Activated CD8-positive, alpha-beta T cell treated with anti-CD3 and anti-CD28 coated beads for 36 hours (primary cell): ENCODE data around the gene PRG2. TPM values are rescaled to one million over a fixed set of nuclear protein-coding genes. Genes with fewer than 3 reads are reported as not detected.

Experiments
- ATAC-seq: fragments of 200-7000 bp; cut with Tn5 transposase; one replicate; pipeline ENCODE4 v1.10.0; 2021; ENCODE audit warnings: mild to moderate bottlenecking, moderate library complexity
- CTCF ChIA-PET: fragments of 350-600 bp; sonication (Branson Sonifier 250); formaldehyde crosslinking; loops from one replicate; lab custom pipeline; 2021; ENCODE audit warnings: antibody characterized with exemption; lab: Charles Lee
- POLR2A ChIA-PET: fragments of 350-600 bp; sonication (Branson Sonifier 250); formaldehyde crosslinking; loops from one replicate; lab custom pipeline; 2021; ENCODE audit warnings: antibody characterized with exemption; lab: Charles Lee
- DNase-seq: peaks from one replicate; pipeline ENCODE4 v3.0.0-alpha.2; 2020
- H3K27ac Mint-ChIP-seq: one replicate; pipeline ENCODE4 v1.8.0; 2021; ENCODE audit warnings: mild to moderate bottlenecking, mixed read lengths
- H3K27me3 Mint-ChIP-seq: one replicate; pipeline ENCODE4 v1.8.0; 2021; ENCODE audit warnings: mixed read lengths
- H3K36me3 Mint-ChIP-seq: one replicate; pipeline ENCODE4 v1.8.0; 2021; ENCODE audit warnings: low read depth, mixed read lengths
- H3K4me1 Mint-ChIP-seq: one replicate; pipeline ENCODE4 v1.8.0; 2021; ENCODE audit warnings: low read depth, mixed read lengths
- H3K4me3 Mint-ChIP-seq: one replicate; pipeline ENCODE4 v1.8.0; 2021; ENCODE audit warnings: mild to moderate bottlenecking, moderate library complexity, mixed read lengths
- H3K9me3 Mint-ChIP-seq: one replicate; pipeline ENCODE4 v1.8.0; 2021; ENCODE audit warnings: mixed read lengths
- intact Hi-C: fragments of 100-400 bp; cut with micrococcal nuclease; formaldehyde crosslinking; loops from one replicate; pipeline ENCODE4 v1.10.0; 2022
- total RNA-seq, 2 experiments: library from RNA; stranded (reverse); gene quantifications; one replicate each; pipeline ENCODE4 v1.2.3, GENCODE V29; 2021
- TF ChIP-seq, protein P1 (sequence below): fragments of 200-600 bp; IDR thresholded peaks from one replicate; pipeline ENCODE4 v1.8.0; 2022; ENCODE audit warnings: antibody characterized with exemption, mild to moderate bottlenecking

PRG2 gene
- total RNA-seq, 2 experiments from 2014 or later: 0.43 to 2.3 TPM

DNA sequence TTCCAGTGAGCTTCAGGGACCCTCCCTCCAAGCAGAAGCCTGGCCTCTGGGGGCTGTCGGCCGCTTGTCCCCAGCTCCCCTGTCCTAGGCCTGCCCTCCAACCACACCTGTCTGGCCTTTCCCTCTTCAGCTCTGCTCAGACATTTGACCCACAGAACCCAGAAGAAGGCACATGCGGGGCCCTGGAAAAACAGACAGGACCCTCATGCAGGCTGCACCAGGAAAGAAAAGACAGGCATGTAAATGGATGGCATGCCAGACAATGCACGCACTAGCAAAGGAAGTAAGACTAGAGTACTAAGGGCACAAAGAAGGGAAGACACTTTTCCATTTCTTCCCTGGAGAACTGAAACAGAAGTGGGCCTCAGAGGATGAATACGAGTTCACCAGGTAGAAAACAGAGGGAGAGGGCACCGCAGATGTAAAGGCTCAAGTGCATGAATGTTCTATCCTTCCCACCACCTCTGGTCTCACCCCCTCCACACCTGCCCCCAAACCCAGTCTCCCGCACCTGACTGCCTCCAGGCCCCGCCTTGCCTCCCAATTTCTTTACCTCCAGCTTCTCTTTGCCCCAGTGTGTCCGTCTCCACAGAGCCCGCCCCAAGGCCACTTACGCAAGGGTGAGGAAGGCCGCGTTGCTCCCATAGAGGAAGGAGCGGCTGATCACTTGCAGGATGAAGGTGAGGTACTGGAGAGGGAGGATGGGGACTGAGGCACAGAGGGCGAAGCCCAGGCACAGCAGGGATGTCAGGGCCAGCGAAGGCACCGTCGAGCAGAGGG, 19.1 kb upstream of the PRG2 start:
- no peak for DNase-seq
- ChIA-PET POLR2A (interaction anchor here (1.3 to 19.8 kb wide), 4 partner anchors 10 to 17 kb away, joined by 3 to 264 read pairs (median 6); partner anchors contain the start of gene SLC43A3), CTCF (interaction anchor here (0.6 kb wide), 1 partner anchor 96 kb away, joined by 3 read pairs; no protein-coding TSS in a partner anchor)
- TF ChIP-seq, protein P1, sequence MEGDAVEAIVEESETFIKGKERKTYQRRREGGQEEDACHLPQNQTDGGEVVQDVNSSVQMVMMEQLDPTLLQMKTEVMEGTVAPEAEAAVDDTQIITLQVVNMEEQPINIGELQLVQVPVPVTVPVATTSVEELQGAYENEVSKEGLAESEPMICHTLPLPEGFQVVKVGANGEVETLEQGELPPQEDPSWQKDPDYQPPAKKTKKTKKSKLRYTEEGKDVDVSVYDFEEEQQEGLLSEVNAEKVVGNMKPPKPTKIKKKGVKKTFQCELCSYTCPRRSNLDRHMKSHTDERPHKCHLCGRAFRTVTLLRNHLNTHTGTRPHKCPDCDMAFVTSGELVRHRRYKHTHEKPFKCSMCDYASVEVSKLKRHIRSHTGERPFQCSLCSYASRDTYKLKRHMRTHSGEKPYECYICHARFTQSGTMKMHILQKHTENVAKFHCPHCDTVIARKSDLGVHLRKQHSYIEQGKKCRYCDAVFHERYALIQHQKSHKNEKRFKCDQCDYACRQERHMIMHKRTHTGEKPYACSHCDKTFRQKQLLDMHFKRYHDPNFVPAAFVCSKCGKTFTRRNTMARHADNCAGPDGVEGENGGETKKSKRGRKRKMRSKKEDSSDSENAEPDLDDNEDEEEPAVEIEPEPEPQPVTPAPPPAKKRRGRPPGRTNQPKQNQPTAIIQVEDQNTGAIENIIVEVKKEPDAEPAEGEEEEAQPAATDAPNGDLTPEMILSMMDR: no peak
- Mint-ChIP-seq H3K27ac (peak overlapping the region; percentile 74), H3K4me1 (peaks cover 78% of the 10 kb centered on the region), H3K4me3 (no peak overlapping the region), H3K9me3 (no peaks in the 10 kb centered on the region), H3K36me3 (peaks cover 83% of the 10 kb centered on the region), H3K27me3 (no peaks in the 10 kb centered on the region)
- no peak for ATAC-seq
- intact Hi-C loops: no loop called here

DNA sequence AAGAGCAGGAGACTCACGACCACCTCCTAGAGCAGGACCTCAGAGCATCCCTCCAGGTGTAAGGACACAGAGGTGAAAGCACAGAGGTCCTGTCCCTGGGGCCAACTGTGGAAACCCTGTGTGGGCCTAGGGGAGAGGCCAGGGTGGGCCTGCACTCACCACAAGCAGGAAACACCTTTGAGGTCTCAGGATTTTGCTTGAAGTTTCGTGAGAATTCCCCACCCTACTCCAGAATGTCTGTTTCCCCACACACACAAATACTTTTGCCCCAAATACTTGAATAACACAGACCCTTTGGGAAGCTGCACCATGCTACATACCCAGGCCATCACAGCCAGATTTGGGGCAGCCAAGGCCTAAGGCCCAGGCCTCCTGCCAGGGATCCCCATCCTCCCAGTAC, 18.3 kb upstream of the PRG2 start:
- Mint-ChIP-seq H3K4me1 (peaks cover 77% of the 10 kb centered on the region), H3K27me3 (no peaks in the 10 kb centered on the region), H3K9me3 (no peaks in the 10 kb centered on the region), H3K4me3 (no peak overlapping the region), H3K36me3 (peaks cover 80% of the 10 kb centered on the region), H3K27ac (peak overlapping the region; percentile 69)
- ChIA-PET POLR2A (interaction anchor here (1.5 to 19.8 kb wide), 3 partner anchors 10 to 16 kb away, joined by 4 to 264 read pairs (median 8); partner anchors contain the start of gene SLC43A3), CTCF (interaction anchor here (0.6 to 3.8 kb wide), 5 partner anchors 9 to 95 kb away, joined by 3 to 14 read pairs (median 4); no protein-coding TSS in a partner anchor)
- DNase-seq (no peak), ATAC-seq (no peak)
- TF ChIP-seq, protein P1: no peak
- intact Hi-C loops: no loop called here

DNA sequence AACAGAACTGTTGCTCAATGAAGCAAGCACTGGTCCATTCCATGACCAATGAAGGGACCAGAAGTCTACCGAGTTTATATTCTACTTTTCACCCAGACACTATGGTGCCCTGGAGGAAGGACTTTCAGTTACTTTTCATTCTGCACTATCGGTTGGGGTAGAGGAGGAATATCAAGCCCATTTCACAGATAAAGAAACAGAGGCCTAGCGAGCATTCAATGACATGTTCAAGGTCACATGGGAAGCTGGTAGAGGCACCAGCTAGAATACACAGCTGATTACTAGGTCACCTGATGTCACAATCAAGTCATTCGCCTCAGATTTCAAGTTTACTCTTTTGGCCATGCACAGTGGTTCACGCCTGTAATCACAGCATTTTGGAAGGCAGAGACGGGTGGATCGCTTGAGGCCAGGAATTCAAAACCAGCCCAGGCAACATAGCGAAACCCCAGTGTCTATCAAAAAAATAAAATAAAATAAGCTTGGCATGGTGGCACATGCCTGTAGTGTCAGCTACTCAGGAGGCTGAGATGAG, 17.6 kb upstream of the PRG2 start:
- POLR2A ChIA-PET: interaction anchor here (1.7 to 19.8 kb wide), 2 partner anchors 14 to 15 kb away, joined by 4 to 264 read pairs; partner anchors contain the start of gene SLC43A3

DNA sequence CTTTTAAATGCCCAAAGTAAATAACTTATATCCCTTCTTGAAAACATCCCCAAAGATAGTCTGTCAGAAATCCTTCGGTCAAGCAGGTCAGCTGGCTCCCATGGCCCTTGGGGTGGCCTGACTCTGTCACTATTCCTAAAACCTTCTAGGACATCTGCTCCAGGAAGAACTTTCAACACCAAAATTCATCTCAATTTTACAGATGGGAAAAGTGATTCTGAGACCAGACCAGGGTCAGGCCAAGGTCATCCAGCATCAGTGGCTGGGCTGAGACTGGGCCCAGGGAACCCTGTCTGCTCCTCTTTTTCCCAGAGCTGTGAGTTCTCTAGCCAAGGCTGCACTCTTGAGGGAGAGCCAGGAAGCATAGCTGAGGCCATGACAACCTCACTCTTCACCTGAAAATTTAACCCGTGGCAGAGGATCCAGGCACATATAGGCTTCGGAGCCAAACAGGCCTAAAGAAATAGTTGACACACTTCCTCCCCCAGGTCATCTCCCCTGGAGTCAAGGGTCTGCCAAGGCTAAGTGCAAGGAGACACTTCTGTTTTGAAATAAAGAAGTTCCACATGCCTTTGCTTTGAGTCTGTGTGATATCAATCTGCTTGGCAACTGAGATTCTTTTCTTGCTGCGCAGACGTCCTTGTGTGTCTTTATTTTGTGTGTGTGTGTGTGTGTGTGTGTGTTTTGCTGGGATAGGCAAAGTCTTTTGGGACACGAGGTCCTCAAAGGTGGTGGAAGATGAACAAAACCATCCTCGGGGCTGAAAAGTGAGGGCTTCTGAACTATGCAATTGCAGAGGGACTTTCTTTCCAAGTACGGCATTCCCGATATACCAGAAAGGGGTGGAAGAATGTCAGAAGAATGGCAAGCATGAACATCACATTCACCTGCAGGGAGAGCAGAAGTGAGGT, 16.8 kb upstream of the PRG2 start:
- H3K9me3 Mint-ChIP-seq: no peaks in the 10 kb centered on the region
- no peak for ATAC-seq
- H3K4me3 Mint-ChIP-seq: no peak overlapping the region
- TF ChIP-seq, protein P1: no peak
- peaks cover 68% of the 10 kb centered on the region for H3K36me3 Mint-ChIP-seq
- H3K27me3 Mint-ChIP-seq: no peaks in the 10 kb centered on the region
- POLR2A ChIA-PET: interaction anchor here (0.6 to 19.8 kb wide), 7 partner anchors 11 to 241 kb away, joined by 3 to 264 read pairs (median 3); partner anchors contain the start of genes SLC43A1 and SLC43A3
- peak overlapping the region; percentile 88 for H3K27ac Mint-ChIP-seq
- H3K4me1 Mint-ChIP-seq: peaks cover 68% of the 10 kb centered on the region
- intact Hi-C loops: loop anchor here (2.0 kb wide), 1 partner anchor 18 kb away; no protein-coding TSS in a partner anchor
- CTCF ChIA-PET: interaction anchor here (1.0 to 3.8 kb wide), 9 partner anchors 15 to 122 kb away, joined by 3 to 14 read pairs (median 4); partner anchors contain the start of gene SLC43A3
- no peak for DNase-seq

More for the DNA sequence above, 17.6 kb upstream of the PRG2 start:
- peak overlapping the region; percentile 88 for H3K27ac Mint-ChIP-seq
- no peak overlapping the region for H3K4me3 Mint-ChIP-seq
- ATAC-seq (no peak), DNase-seq (no peak)
- H3K9me3 Mint-ChIP-seq: no peaks in the 10 kb centered on the region
- TF ChIP-seq, protein P1: no peak
- CTCF ChIA-PET: interaction anchor here (0.8 to 3.8 kb wide), 4 partner anchors 10 to 49 kb away, joined by 3 to 14 read pairs (median 6); no protein-coding TSS in a partner anchor
- H3K36me3 Mint-ChIP-seq: peaks cover 72% of the 10 kb centered on the region
- intact Hi-C loops: loop anchor here (2.0 kb wide), 1 partner anchor 17 kb away; no protein-coding TSS in a partner anchor
- no peaks in the 10 kb centered on the region for H3K27me3 Mint-ChIP-seq
- peaks cover 71% of the 10 kb centered on the region for H3K4me1 Mint-ChIP-seq
